Suprapubic skin (tissue), 4 donors: ENCODE measurements around the gene ZNF639. TPM values are rescaled to one million over a fixed set of nuclear protein-coding genes. Genes with fewer than 3 reads are reported as not detected.
"Not testable (repeated sequence)": the region's sequence is repeated elsewhere in the genome, so short reads cannot be mapped to it uniquely, and the experiment has no call there.

ENCODE experiments used
- DNase-seq, 2 donors: peaks; one replicate each; pipeline ENCODE4 v3.0.0-alpha.2; 2019; ENCODE audit warnings: low spot score in 2 of 2
- H3K27ac ChIP-seq: fragments of 200-600 bp; sonication (generic); one replicate; pipeline ENCODE4 v1.5.1; 2019
- H3K27me3 ChIP-seq: fragments of 200-600 bp; sonication (generic); one replicate; pipeline ENCODE4 v1.5.1; 2019
- H3K36me3 ChIP-seq: fragments of 200-600 bp; sonication (generic); one replicate; pipeline ENCODE4 v1.5.1; 2019
- H3K4me1 ChIP-seq: fragments of 200-600 bp; sonication (generic); one replicate; pipeline ENCODE4 v1.5.1; 2019
- H3K4me3 ChIP-seq: fragments of 200-600 bp; sonication (generic); one replicate; pipeline ENCODE4 v1.5.1; 2019; ENCODE audit warnings: mild to moderate bottlenecking
- H3K9me3 ChIP-seq: fragments of 200-600 bp; sonication (generic); one replicate; pipeline ENCODE4 v1.5.1; 2019
- CTCF ChIP-seq, 2 donors: fragments of 200-600 bp in 1 of 2; fragments of 450-650 bp in 1 of 2; sonication (generic) in 1 of 2; IDR thresholded peaks; one replicate each; pipeline ENCODE4 v1.5.1; 2016 to 2019; ENCODE audit warnings: antibody characterized with exemption in 2 of 2, mild to moderate bottlenecking in 1 of 2, moderate library complexity in 1 of 2
- EP300 ChIP-seq: sonication (generic); formaldehyde crosslinking; IDR thresholded peaks from one replicate; pipeline ENCODE4 v1.6.1; 2017; ENCODE audit warnings: antibody characterized with exemption
- POLR2A ChIP-seq, 2 donors: fragments of 450-650 bp; IDR thresholded peaks; one replicate each; pipeline ENCODE4 v1.6.1; 2017; ENCODE audit warnings: antibody characterized with exemption in 2 of 2, mild to moderate bottlenecking in 2 of 2, moderate library complexity in 2 of 2
- POLR2AphosphoS5 ChIP-seq, 3 donors: sonication (generic); formaldehyde crosslinking; IDR thresholded peaks; one replicate each; pipeline ENCODE4 v1.6.1; 2017; ENCODE audit warnings: antibody characterized with exemption in 3 of 3
- WGBS: methylation state at CpG from one replicate; pipeline ENCODE4 v1.1.5; 2018; 5-methylcytosine and 5-hydroxymethylcytosine counted together
- total RNA-seq, 4 donors: library from RNA; depleted of rRNA; stranded (reverse); fragments of >200 nt; gene quantifications; one replicate each; pipeline ENCODE4 v1.1.0, GENCODE V29; 2016

Gene ZNF639
- total RNA-seq, 4 donors from 2014 or later: 14.7 to 39.6 (median 32.2) TPM

GRCh38 chr3:179301645-179302044, 21.2 kb upstream of the ZNF639 start:
- Histone ChIP-seq H3K4me1 (no peaks in the 10 kb centered on the region), H3K36me3 (no peaks in the 10 kb centered on the region), H3K27me3 (no peaks in the 10 kb centered on the region), H3K27ac (no peak overlapping the region), H3K9me3 (no peaks in the 10 kb centered on the region), H3K4me3 (no peak overlapping the region)
- 64% methylated on average over 3 of the region's 3 CpGs for WGBS
- TF ChIP-seq POLR2AphosphoS5 (IDR thresholded peaks at IDR 0.05) (no peak), POLR2A (IDR thresholded peaks at IDR 0.05) (no peak), EP300 (no peak), CTCF (IDR thresholded peaks at IDR 0.05) (no peak)
- DNase-seq: no peak

DNA sequence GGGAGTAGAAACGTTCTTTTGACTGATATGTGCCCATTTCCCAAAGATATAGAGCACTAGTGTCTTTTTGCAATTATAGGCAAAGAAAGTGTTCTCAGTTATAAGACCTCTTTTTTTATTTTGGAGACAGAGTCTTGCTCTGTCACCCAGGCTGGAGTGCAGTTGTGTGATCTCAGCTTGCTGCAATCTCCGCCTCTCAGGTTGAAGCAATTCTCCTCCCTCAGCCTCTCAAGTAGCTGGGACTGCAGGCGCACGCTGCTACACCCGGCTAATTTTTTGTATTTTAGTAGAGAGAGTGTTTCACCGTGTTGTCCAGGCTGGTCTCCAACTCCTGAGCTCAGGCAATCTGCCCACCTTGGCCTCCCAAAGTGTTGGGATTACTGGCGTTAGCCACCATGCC, 20.7 kb upstream of the ZNF639 start:
- WGBS: 76% methylated on average over 7 of the region's 7 CpGs
- Histone ChIP-seq H3K4me1 (no peaks in the 10 kb centered on the region), H3K27me3 (no peaks in the 10 kb centered on the region), H3K27ac (no peak overlapping the region), H3K4me3 (no peak overlapping the region), H3K36me3 (no peaks in the 10 kb centered on the region), H3K9me3 (no peaks in the 10 kb centered on the region)
- TF ChIP-seq EP300: no peak
- TF ChIP-seq POLR2AphosphoS5 (IDR thresholded peaks at IDR 0.05): no peak
- TF ChIP-seq CTCF (IDR thresholded peaks at IDR 0.05): no peak
- TF ChIP-seq POLR2A (IDR thresholded peaks at IDR 0.05): no peak
- DNase-seq: no peak

DNA sequence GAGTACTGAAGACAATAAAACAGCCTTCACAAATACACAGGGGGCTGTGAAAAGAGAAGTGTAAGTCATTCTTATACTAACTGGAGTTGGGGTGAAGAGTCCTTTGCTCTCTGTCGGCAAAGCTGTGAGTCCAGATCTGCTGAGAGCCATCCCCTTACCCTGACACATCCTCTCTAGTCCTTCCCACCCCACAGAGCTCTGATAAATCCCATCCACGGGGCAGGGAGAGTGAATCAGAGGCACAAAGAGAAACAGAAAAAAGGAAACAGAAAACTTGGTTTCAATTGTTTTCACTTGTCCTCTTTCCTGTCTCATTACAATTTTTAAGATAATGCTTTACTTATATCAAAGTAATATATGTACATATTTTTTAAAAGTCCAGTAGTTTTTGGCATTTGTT, 18.2 kb upstream of the ZNF639 start:
- DNase-seq: no peak
- TF ChIP-seq POLR2A (IDR thresholded peaks at IDR 0.05): no peak
- no peak for TF ChIP-seq POLR2AphosphoS5 (IDR thresholded peaks at IDR 0.05)
- TF ChIP-seq CTCF (IDR thresholded peaks at IDR 0.05): no peak
- no peak for TF ChIP-seq EP300
- 37% methylated on average over 2 of the region's 2 CpGs for WGBS

GRCh38 chr3:179307362-179307761, 15.5 kb upstream of the ZNF639 start:
- WGBS: 65% methylated on average over 2 of the region's 2 CpGs
- DNase-seq, H3K4me3 ChIP-seq, H3K27ac ChIP-seq, H3K4me1 ChIP-seq, H3K27me3 ChIP-seq, H3K9me3 ChIP-seq, H3K36me3 ChIP-seq: not testable (repeated sequence)

More for the DNA sequence above, 18.2 kb upstream of the ZNF639 start:
- no peaks in the 10 kb centered on the region for H3K36me3 ChIP-seq
- no peaks in the 10 kb centered on the region for H3K9me3 ChIP-seq
- H3K27me3 ChIP-seq: no peaks in the 10 kb centered on the region
- H3K4me3 ChIP-seq: no peak overlapping the region
- H3K4me1 ChIP-seq: no peaks in the 10 kb centered on the region
- no peak overlapping the region for H3K27ac ChIP-seq

DNA sequence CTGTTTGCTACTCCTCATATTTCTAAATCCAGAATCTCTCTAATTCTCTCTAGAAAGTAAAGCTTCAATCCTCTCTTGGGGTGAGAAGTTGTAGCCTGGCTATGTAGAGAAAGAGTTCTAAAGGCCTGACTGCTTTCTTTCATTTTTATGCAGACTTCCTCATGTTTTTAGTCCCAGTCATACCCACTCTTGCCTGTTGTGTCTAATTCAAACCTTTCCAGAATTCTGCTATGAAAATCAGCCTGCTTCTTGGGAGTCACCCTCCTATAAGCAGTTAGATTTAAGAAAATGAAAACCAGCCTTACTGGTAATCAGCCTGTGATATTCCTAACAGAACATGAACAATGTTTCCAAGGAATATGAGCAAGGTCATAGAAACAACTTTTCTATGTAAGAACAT, 14.8 kb upstream of the ZNF639 start:
- no peak overlapping the region for H3K27ac ChIP-seq
- no peak for DNase-seq
- TF ChIP-seq EP300 (no peak), POLR2AphosphoS5 (IDR thresholded peaks at IDR 0.05) (no peak), POLR2A (IDR thresholded peaks at IDR 0.05) (no peak), CTCF (IDR thresholded peaks at IDR 0.05) (no peak)
- no peaks in the 10 kb centered on the region for H3K4me1 ChIP-seq
- no peaks in the 10 kb centered on the region for H3K9me3 ChIP-seq
- H3K36me3 ChIP-seq: no peaks in the 10 kb centered on the region
- no peak overlapping the region for H3K4me3 ChIP-seq
- no peaks in the 10 kb centered on the region for H3K27me3 ChIP-seq

DNA sequence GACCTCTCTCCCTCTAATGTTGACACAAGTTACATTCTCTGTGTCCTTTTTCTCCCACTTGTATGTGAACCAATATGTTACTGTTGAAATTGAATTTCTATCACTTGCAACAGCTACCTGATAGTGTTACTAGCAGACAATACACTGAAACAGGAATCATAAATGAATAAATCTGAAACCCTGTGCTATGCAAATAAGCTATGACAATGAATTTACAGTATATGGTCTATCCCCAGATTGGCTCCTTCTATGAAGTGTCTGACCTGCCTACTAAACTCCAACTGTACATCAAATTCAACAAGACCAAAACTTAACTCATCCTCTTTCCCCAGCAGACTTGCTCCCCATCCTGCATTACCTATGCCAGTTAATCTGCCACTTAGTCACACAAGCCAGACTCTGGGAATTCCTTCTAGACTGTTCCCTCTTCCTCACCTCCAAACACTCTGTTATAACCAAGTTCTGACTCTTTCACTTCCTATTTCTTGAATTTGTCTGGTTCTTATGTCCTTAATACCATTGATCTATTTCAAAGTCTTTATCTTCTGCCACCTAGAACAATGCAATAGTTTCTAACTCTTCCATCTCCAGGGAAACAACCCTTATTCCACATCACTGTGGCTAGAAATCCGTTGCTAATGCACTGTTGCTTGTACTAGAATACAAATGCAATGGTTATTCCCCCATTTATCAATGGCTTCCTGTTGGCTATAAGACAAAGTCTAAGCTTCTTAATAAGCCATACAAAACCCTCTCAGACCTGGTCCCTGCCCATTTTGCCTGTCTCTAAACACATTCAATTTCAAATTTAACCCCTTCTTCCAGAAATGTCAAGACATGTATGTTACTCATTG, 13.4 kb upstream of the ZNF639 start:
- Histone ChIP-seq H3K36me3 (no peaks in the 10 kb centered on the region), H3K9me3 (no peaks in the 10 kb centered on the region), H3K27me3 (no peaks in the 10 kb centered on the region), H3K4me3 (no peak overlapping the region), H3K27ac (no peak overlapping the region), H3K4me1 (no peaks in the 10 kb centered on the region)
- no peak for DNase-seq
- TF ChIP-seq EP300: no peak
- no peak for TF ChIP-seq CTCF (IDR thresholded peaks at IDR 0.05)
- no peak for TF ChIP-seq POLR2A (IDR thresholded peaks at IDR 0.05)
- TF ChIP-seq POLR2AphosphoS5 (IDR thresholded peaks at IDR 0.05): no peak
- 31% methylated on average over 1 of the region's 1 CpG for WGBS
